H1 (cell line): ENCODE data around the gene ADARB2.

Source experiments
- BACH1 ChIP-seq: IDR thresholded peaks from 2 replicates; pipeline ENCODE4 v1.6.1; 2012; ENCODE audit warnings: low read length, improper control_type of control experiment
- CEBPB ChIP-seq: IDR thresholded peaks from 2 replicates; pipeline ENCODE4 v1.6.1; 2012; ENCODE audit warnings: low read depth, low read length
- CTCF ChIP-seq, 3 experiments: IDR thresholded peaks; 1 replicate in 2 of 3; 2 replicates in 1 of 3; pipeline versions ENCODE4 v1.5.1 to v1.6.1; 2011; ENCODE audit warnings: low read length in 3 of 3, mild to moderate bottlenecking in 3 of 3, inconsistent platforms in 2 of 3, low read depth in 1 of 3, moderate library complexity in 1 of 3; ENCODE audit not compliant: insufficient read depth in 1 of 3; ENCODE audit errors: control extremely low read depth in 1 of 3
- EP300 ChIP-seq, 2 experiments: IDR thresholded peaks; 1 replicate in 1 of 2; 2 replicates in 1 of 2; pipeline ENCODE4 v1.6.1; 2011 to 2012; ENCODE audit warnings: low read depth in 2 of 2, low read length in 2 of 2, mild to moderate bottlenecking in 2 of 2, borderline replicate concordance in 1 of 2, inconsistent platforms in 1 of 2, moderate library complexity in 1 of 2
- FOSL1 ChIP-seq: IDR thresholded peaks from 2 replicates; pipeline ENCODE4 v1.6.1; 2011; ENCODE audit warnings: mild to moderate bottlenecking, low read depth, low read length, moderate library complexity; ENCODE audit not compliant: insufficient read depth
- JUND ChIP-seq: IDR thresholded peaks from 2 replicates; pipeline ENCODE4 v1.6.1; 2011; ENCODE audit warnings: mild to moderate bottlenecking, improper control_type of control experiment, low read length
- MAFK ChIP-seq: IDR thresholded peaks from 2 replicates; pipeline ENCODE4 v1.6.1; 2012; ENCODE audit warnings: low read depth, mild to moderate bottlenecking, improper control_type of control experiment, low read length
- POLR2A ChIP-seq, 2 experiments: IDR thresholded peaks; 1 replicate in 1 of 2; 2 replicates in 1 of 2; pipeline ENCODE4 v1.6.1; 2011; ENCODE audit warnings: low read depth in 2 of 2, low read length in 2 of 2, mild to moderate bottlenecking in 2 of 2; ENCODE audit errors: control extremely low read depth in 1 of 2
- POLR2AphosphoS5 ChIP-seq: IDR thresholded peaks from 2 replicates; pipeline ENCODE4 v1.6.1; 2011; ENCODE audit warnings: low read depth, low read length
- SIN3A ChIP-seq, 2 experiments: IDR thresholded peaks in 1 of 2; conservative IDR thresholded peaks in 1 of 2; 2 replicates each; pipeline ENCODE4 v1.6.1; 2011 to 2012; ENCODE audit warnings: low read length in 2 of 2, improper control_type of control experiment in 1 of 2, low read depth in 1 of 2, mild to moderate bottlenecking in 1 of 2
- TAF1 ChIP-seq: IDR thresholded peaks from 2 replicates; pipeline ENCODE4 v1.6.1; 2011; ENCODE audit warnings: mild to moderate bottlenecking, low read depth, low read length
- USF2 ChIP-seq: IDR thresholded peaks from 2 replicates; pipeline ENCODE4 v1.6.1; 2011; ENCODE audit warnings: low read length, improper control_type of control experiment
- ZNF274 ChIP-seq: IDR thresholded peaks from 2 replicates; pipeline ENCODE4 v1.7.0; 2012; ENCODE audit warnings: low read length, borderline replicate concordance; ENCODE audit errors: extremely low read depth

GRCh38 chr10:1399431-1400100 is 337.8 kb downstream of the ADARB2 start:
- no peak for TF ChIP-seq CTCF (IDR thresholded peaks at IDR 0.05; ENCODE audit: control extremely low read depth in 1 of 3, insufficient read depth in 1 of 3, low read depth in 1 of 3, low read length in 3 of 3)
- TF ChIP-seq BACH1, result no peak
- TF ChIP-seq USF2, result no peak
- no peak for TF ChIP-seq SIN3A (conservative IDR thresholded peaks at IDR 0.05 in 1 of 2, IDR thresholded peaks at IDR 0.05 in 1 of 2; ENCODE audit: low read depth in 1 of 2, low read length in 2 of 2)
- no peak for TF ChIP-seq POLR2A (IDR thresholded peaks at IDR 0.05; ENCODE audit: control extremely low read depth in 1 of 2, low read depth in 2 of 2, low read length in 2 of 2)
- no peak for TF ChIP-seq JUND
- TF ChIP-seq ZNF274, result no peak
- no peak for TF ChIP-seq TAF1
- no peak for TF ChIP-seq CEBPB
- TF ChIP-seq FOSL1, result no peak
- no peak for TF ChIP-seq MAFK
- TF ChIP-seq POLR2AphosphoS5, result no peak
- no peak for TF ChIP-seq EP300 (IDR thresholded peaks at IDR 0.05; ENCODE audit: borderline replicate concordance in 1 of 2, low read depth in 2 of 2, low read length in 2 of 2)
